H1 (cell line): ENCODE measurements around the gene KCTD21. TPM values are rescaled to one million over a fixed set of nuclear protein-coding genes. Genes with fewer than 3 reads are reported as not detected.
A peak's percentile ranks its signal among the peaks of the same experiment; 100 is the strongest.
"Not testable (repeated sequence)": the region's sequence is repeated elsewhere in the genome, so short reads cannot be mapped to it uniquely, and the experiment has no call there.

ENCODE experiments used
- CTCF ChIA-PET: fragments of 300-600 bp; sonication (Branson Sonifier 250); formaldehyde crosslinking; loops from one replicate; lab custom pipeline; 2021; ENCODE audit not compliant: partially characterized antibody; lab: Charles Lee
- POLR2A ChIA-PET: fragments of 300-600 bp; sonication (Branson Sonifier 250); formaldehyde crosslinking; loops from one replicate; lab custom pipeline; 2021; ENCODE audit warnings: inconsistent platforms; ENCODE audit not compliant: partially characterized antibody; lab: Charles Lee
- DNase-seq, 2 experiments: peaks; one replicate each; pipeline versions ENCODE4 v3.0.0 to v3.0.0-alpha.2; 2010 to 2022; ENCODE audit warnings: low spot score in 2 of 2, low read depth in 1 of 2, mixed read lengths in 1 of 2
- FAIRE-seq: peaks from 2 replicates; lab custom pipeline; 2011; peaks lifted over from hg19 to GRCh38; lab: Jason Lieb, UNC
- H2AFZ ChIP-seq: 2 replicates; pipeline ENCODE4 v1.8.1; 2012; ENCODE audit warnings: low read length, inconsistent platforms
- H2AK5ac ChIP-seq: 2 replicates; pipeline ENCODE4 v1.6.1; 2013; ENCODE audit warnings: low read depth, low read length
- H2BK120ac ChIP-seq: replicated peaks from 2 replicates; pipeline ENCODE3; 2013; ENCODE audit warnings: low read depth, low read length, inconsistent platforms
- H2BK12ac ChIP-seq: 2 replicates; pipeline ENCODE4 v1.6.1; 2013; ENCODE audit warnings: low read depth, low read length
- H2BK15ac ChIP-seq: 2 replicates; pipeline ENCODE4 v1.6.1; 2013; ENCODE audit warnings: low read length
- H2BK20ac ChIP-seq: 2 replicates; pipeline ENCODE4 v1.6.1; 2013; ENCODE audit warnings: low read length
- H2BK5ac ChIP-seq: 2 replicates; pipeline ENCODE4 v1.6.1; 2013; ENCODE audit warnings: low read depth, low read length
- H3K14ac ChIP-seq: 2 replicates; pipeline ENCODE4 v1.6.1; 2013; ENCODE audit warnings: inconsistent platforms; ENCODE audit not compliant: insufficient read length
- H3K18ac ChIP-seq: 2 replicates; pipeline ENCODE4 v1.6.1; 2013; ENCODE audit warnings: low read length; ENCODE audit errors: extremely low read depth
- H3K23ac ChIP-seq: 2 replicates; pipeline ENCODE4 v1.6.1; 2013; ENCODE audit warnings: inconsistent platforms; ENCODE audit not compliant: insufficient read length
- H3K23me2 ChIP-seq: 2 replicates; pipeline ENCODE4 v1.6.1; 2013; ENCODE audit warnings: low read depth, low read length
- H3K27ac ChIP-seq: 2 replicates; pipeline ENCODE4 v1.6.1; 2011; ENCODE audit warnings: low read depth, low read length, inconsistent platforms
- H3K27me3 ChIP-seq, 4 experiments: replicated peaks in 1 of 4; 1 replicate in 1 of 4; 2 replicates in 3 of 4; pipeline versions ENCODE4 v1.6.1 to v1.8.1; 2011 to 2013; ENCODE audit warnings: low read length in 3 of 4, mild to moderate bottlenecking in 3 of 4, inconsistent platforms in 2 of 4, mixed read lengths in 2 of 4, moderate library complexity in 1 of 4; ENCODE audit not compliant: control insufficient read depth in 3 of 4, insufficient read depth in 3 of 4; ENCODE audit errors: extremely low read depth in 1 of 4
- H3K36me3 ChIP-seq, 4 experiments: 2 replicates each; pipeline versions ENCODE4 v1.6.1 to v1.8.1; 2011 to 2013; ENCODE audit warnings: mild to moderate bottlenecking in 4 of 4, low read length in 3 of 4, moderate library complexity in 2 of 4, control low read depth in 1 of 4, inconsistent platforms in 1 of 4; ENCODE audit not compliant: insufficient read depth in 4 of 4, control insufficient read depth in 2 of 4
- H3K4ac ChIP-seq: replicated peaks from 2 replicates; pipeline ENCODE3; 2013; ENCODE audit warnings: low read length, low read depth, mixed read lengths, inconsistent platforms; ENCODE audit not compliant: insufficient read length
- H3K4me1 ChIP-seq, 4 experiments: replicated peaks in 1 of 4; 1 replicate in 1 of 4; 2 replicates in 3 of 4; pipeline versions ENCODE4 v1.6.1 to v1.8.1; 2011 to 2013; ENCODE audit warnings: low read length in 3 of 4, inconsistent platforms in 2 of 4, mixed read lengths in 1 of 4; ENCODE audit not compliant: insufficient read depth in 4 of 4, control insufficient read depth in 3 of 4
- H3K4me2 ChIP-seq, 2 experiments: 2 replicates each; pipeline versions ENCODE4 v1.6.1 to v1.8.1; 2011 to 2013; ENCODE audit warnings: low read depth in 2 of 2, low read length in 2 of 2, control low read depth in 1 of 2, inconsistent platforms in 1 of 2, mild to moderate bottlenecking in 1 of 2; ENCODE audit not compliant: insufficient read depth in 1 of 2
- H3K4me3 ChIP-seq, 4 experiments: fragments of 200-600, 300-600 bp in 1 of 4; sonication (generic), shearing (Covaris generic), sonication (Bioruptor Twin) in 1 of 4; 2 replicates each; pipeline versions ENCODE4 v1.5.1 to v1.8.1; 2011 to 2016; ENCODE audit warnings: low read length in 4 of 4, low read depth in 3 of 4, control low read depth in 2 of 4, inconsistent platforms in 2 of 4, mild to moderate bottlenecking in 2 of 4, mixed read lengths in 1 of 4, moderate library complexity in 1 of 4; ENCODE audit not compliant: insufficient read depth in 2 of 4; ENCODE audit errors: extremely low read depth in 1 of 4
- H3K56ac ChIP-seq: replicated peaks from 2 replicates; pipeline ENCODE3; 2013; ENCODE audit warnings: low read depth, mild to moderate bottlenecking, mixed read lengths, low read length, inconsistent platforms; ENCODE audit not compliant: insufficient read length
- H3K79me1 ChIP-seq: 2 replicates; pipeline ENCODE4 v1.6.1; 2013; ENCODE audit warnings: low read depth, low read length, control low read depth
- H3K79me2 ChIP-seq, 2 experiments: 2 replicates each; pipeline versions ENCODE4 v1.6.1 to v1.8.1; 2012 to 2013; ENCODE audit warnings: low read length in 2 of 2, mild to moderate bottlenecking in 2 of 2, inconsistent platforms in 1 of 2; ENCODE audit not compliant: insufficient read depth in 2 of 2, control insufficient read depth in 1 of 2
- H3K9ac ChIP-seq, 4 experiments: replicated peaks in 1 of 4; 1 replicate in 1 of 4; 2 replicates in 3 of 4; pipeline versions ENCODE4 v1.6.1 to v1.8.1; 2011 to 2013; ENCODE audit warnings: low read depth in 3 of 4, low read length in 3 of 4, control low read depth in 2 of 4, mild to moderate bottlenecking in 2 of 4, moderate library complexity in 2 of 4, inconsistent platforms in 1 of 4; ENCODE audit errors: extremely low read depth in 1 of 4
- H3K9me3 ChIP-seq, 2 experiments: 2 replicates each; pipeline versions ENCODE4 v1.6.1 to v1.8.1; 2012 to 2013; ENCODE audit warnings: mild to moderate bottlenecking in 2 of 2, moderate library complexity in 2 of 2, control low read depth in 1 of 2, inconsistent platforms in 1 of 2, low read depth in 1 of 2, low read length in 1 of 2, mixed read lengths in 1 of 2; ENCODE audit not compliant: insufficient read depth in 2 of 2
- H4K20me1 ChIP-seq, 2 experiments: replicated peaks in 1 of 2; 2 replicates each; pipeline versions ENCODE3 to v1.8.1; 2011 to 2013; ENCODE audit warnings: inconsistent platforms in 2 of 2, low read length in 2 of 2, mild to moderate bottlenecking in 1 of 2; ENCODE audit not compliant: insufficient read depth in 2 of 2, control insufficient read depth in 1 of 2
- H4K5ac ChIP-seq: 2 replicates; pipeline ENCODE4 v1.6.1; 2013; ENCODE audit warnings: low read length, low read depth, mixed read lengths, inconsistent platforms; ENCODE audit not compliant: insufficient read length
- H4K8ac ChIP-seq: 2 replicates; pipeline ENCODE4 v1.8.0; 2013; ENCODE audit warnings: mild to moderate bottlenecking, moderate library complexity, low read length, inconsistent platforms; ENCODE audit not compliant: insufficient read depth; ENCODE audit errors: extremely low read depth
- H4K91ac ChIP-seq: replicated peaks from 2 replicates; pipeline ENCODE3; 2013; ENCODE audit warnings: low read length, mixed read lengths, inconsistent platforms; ENCODE audit not compliant: insufficient read length
- WGBS, 2 experiments: shearing (Covaris generic) in 1 of 2; methylation state at CpG; one replicate each; pipeline versions ENCODE4 v1.1.6 to v1.1.7; 2013 to 2015; ENCODE audit warnings: low lambda C conversion rate in 2 of 2, mixed read lengths in 2 of 2, inconsistent platforms in 1 of 2, low coverage in 1 of 2, missing lambda C conversion rate in 1 of 2; ENCODE audit not compliant: insufficient replicate concordance in 2 of 2, insufficient coverage in 1 of 2, insufficient read length in 1 of 2; ENCODE audit errors: extremely low coverage in 1 of 2, missing lambda C conversion rate in 1 of 2; 5-methylcytosine and 5-hydroxymethylcytosine counted together
- polyA plus RNA-seq, 7 experiments: library from polyadenylated mRNA; depleted of rRNA in 3 of 7; stranded (reverse) in 5 of 7; unstranded in 2 of 7; fragments of >200 nt in 5 of 7; fragments of 200-250 nt in 2 of 7; gene quantifications; 1 replicate in 5 of 7; 2 replicates in 1 of 7; 4 replicates in 1 of 7; pipeline versions ENCODE4 v1.2.1 to v1.2.3, GENCODE V29; 2011 to 2013; ENCODE audit warnings: missing spikeins in 2 of 7, mixed read lengths in 2 of 7
- total RNA-seq: library from RNA; stranded (reverse); fragmentation: NEBNext Ultra II Directional; extraction: Animal tissue kit (Norgen Biotek cat#: 25700); gene quantifications from 2 replicates; pipeline ENCODE4 v1.2.1, GENCODE V29; 2021

KCTD21 gene
- total and polyA plus RNA-seq, 2 of the 8 experiments (the other 6 are each of a cell fraction or from before 2014, with no cell fraction given): 3.2 to 4.1 TPM

- H4K91ac ChIP-seq, H3K27ac ChIP-seq, H2BK120ac ChIP-seq, FAIRE-seq, H4K20me1 ChIP-seq, H3K56ac ChIP-seq, H3K9ac ChIP-seq, H3K23me2 ChIP-seq, H2AK5ac ChIP-seq, H2BK12ac ChIP-seq, H3K23ac ChIP-seq, H2BK15ac ChIP-seq, H3K27me3 ChIP-seq, H3K36me3 ChIP-seq, H3K79me1 ChIP-seq, POLR2A ChIA-PET, H4K5ac ChIP-seq, H3K4ac ChIP-seq, H3K4me1 ChIP-seq, H3K79me2 ChIP-seq, H2BK20ac ChIP-seq, H4K8ac ChIP-seq, H3K4me2 ChIP-seq, H2AFZ ChIP-seq, H3K18ac ChIP-seq, H3K14ac ChIP-seq, H3K9me3 ChIP-seq, H2BK5ac ChIP-seq, H3K4me3 ChIP-seq: not testable (repeated sequence)
- CTCF ChIA-PET: interaction anchor here (1.2 to 1.4 kb wide), 2 partner anchors 75 to 341 kb away, joined by 3 to 4 read pairs; no protein-coding TSS in a partner anchor
- DNase-seq: peak in 1 of 2 experiments; percentile 20
- WGBS, 2 experiments: 80% methylated on average over 10 of the region's 10 CpGs; no CpG with 5 or more reads in 1 of the 2 experiments
These were observed 34.3 kb upstream of the KCTD21 start for GRCh38 chr11:78222726-78223125.
